ENCODE measurements around the gene GSG1L. TPM values are rescaled to one million over a fixed set of nuclear protein-coding genes. Genes with fewer than 3 reads are reported as not detected.

GSG1L gene
- total RNA-seq, 3 donors from 2014 or later = not detected

DNA sequence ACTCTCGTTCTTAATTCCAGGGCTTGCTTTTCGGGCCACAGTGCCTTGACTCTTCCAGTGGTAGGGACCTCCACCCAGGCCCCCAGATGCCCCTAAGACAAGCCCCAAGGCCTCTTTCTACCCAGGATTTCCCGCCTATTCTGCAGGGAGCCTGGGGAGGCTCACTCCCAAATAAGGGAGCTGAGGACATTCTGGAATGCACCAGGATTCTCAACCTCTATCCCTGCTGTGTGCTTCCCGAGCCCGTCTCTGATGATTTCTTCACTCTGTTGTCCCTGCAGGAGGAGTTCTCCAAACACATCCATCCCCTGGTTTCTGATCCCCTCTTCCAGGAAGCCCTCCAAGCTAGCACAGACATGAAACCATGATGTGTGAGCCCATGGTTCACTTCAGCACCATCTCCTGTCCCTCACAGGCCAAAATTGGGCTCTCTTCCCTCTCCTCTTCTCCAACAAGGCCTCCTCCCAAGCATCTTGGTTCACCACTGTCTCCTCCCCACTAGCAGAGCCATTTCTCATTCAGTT, 257.6 kb downstream of the GSG1L start:
- Histone ChIP-seq H3K4me3 (no peak overlapping the region), H3K36me3 (no peaks in the 10 kb centered on the region), H3K27me3 (peaks cover 0 to 22% of the 10 kb centered on the region in 2 donors), H3K27ac (no peak overlapping the region), H3K9me3 (peaks cover 0 to 9% of the 10 kb centered on the region in 2 donors), H3K4me1 (no peaks in the 10 kb centered on the region)
- intact Hi-C loops (cut with DNase I; ENCODE audit: low total_unique reads) = no loop called here
- TF ChIP-seq POLR2A (IDR thresholded peaks at IDR 0.05) (no peak), POLR2AphosphoS5 (IDR thresholded peaks at IDR 0.05) (no peak)
- TF ChIP-seq, protein P1, sequence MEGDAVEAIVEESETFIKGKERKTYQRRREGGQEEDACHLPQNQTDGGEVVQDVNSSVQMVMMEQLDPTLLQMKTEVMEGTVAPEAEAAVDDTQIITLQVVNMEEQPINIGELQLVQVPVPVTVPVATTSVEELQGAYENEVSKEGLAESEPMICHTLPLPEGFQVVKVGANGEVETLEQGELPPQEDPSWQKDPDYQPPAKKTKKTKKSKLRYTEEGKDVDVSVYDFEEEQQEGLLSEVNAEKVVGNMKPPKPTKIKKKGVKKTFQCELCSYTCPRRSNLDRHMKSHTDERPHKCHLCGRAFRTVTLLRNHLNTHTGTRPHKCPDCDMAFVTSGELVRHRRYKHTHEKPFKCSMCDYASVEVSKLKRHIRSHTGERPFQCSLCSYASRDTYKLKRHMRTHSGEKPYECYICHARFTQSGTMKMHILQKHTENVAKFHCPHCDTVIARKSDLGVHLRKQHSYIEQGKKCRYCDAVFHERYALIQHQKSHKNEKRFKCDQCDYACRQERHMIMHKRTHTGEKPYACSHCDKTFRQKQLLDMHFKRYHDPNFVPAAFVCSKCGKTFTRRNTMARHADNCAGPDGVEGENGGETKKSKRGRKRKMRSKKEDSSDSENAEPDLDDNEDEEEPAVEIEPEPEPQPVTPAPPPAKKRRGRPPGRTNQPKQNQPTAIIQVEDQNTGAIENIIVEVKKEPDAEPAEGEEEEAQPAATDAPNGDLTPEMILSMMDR (IDR thresholded peaks at IDR 0.05) = no peak
- no peak for DNase-seq (ENCODE audit: low spot score in 2 of 2)

- intact Hi-C loops (cut with DNase I; ENCODE audit: low total_unique reads) = no loop called here
- Histone ChIP-seq H3K4me3 (no peak overlapping the region), H3K27ac (no peak overlapping the region), H3K4me1 (no peaks in the 10 kb centered on the region), H3K9me3 (no peaks in the 10 kb centered on the region), H3K27me3 (peaks cover 0 to 26% of the 10 kb centered on the region in 2 donors), H3K36me3 (no peaks in the 10 kb centered on the region)
- DNase-seq (ENCODE audit: low spot score in 2 of 2) = no peak
- TF ChIP-seq, protein P1 (IDR thresholded peaks at IDR 0.05) = no peak
- TF ChIP-seq POLR2AphosphoS5 (IDR thresholded peaks at IDR 0.05) (no peak), POLR2A (IDR thresholded peaks at IDR 0.05) (no peak)
Measured at GRCh38 chr16:27803775-27804549, 259.6 kb downstream of the GSG1L start.

DNA sequence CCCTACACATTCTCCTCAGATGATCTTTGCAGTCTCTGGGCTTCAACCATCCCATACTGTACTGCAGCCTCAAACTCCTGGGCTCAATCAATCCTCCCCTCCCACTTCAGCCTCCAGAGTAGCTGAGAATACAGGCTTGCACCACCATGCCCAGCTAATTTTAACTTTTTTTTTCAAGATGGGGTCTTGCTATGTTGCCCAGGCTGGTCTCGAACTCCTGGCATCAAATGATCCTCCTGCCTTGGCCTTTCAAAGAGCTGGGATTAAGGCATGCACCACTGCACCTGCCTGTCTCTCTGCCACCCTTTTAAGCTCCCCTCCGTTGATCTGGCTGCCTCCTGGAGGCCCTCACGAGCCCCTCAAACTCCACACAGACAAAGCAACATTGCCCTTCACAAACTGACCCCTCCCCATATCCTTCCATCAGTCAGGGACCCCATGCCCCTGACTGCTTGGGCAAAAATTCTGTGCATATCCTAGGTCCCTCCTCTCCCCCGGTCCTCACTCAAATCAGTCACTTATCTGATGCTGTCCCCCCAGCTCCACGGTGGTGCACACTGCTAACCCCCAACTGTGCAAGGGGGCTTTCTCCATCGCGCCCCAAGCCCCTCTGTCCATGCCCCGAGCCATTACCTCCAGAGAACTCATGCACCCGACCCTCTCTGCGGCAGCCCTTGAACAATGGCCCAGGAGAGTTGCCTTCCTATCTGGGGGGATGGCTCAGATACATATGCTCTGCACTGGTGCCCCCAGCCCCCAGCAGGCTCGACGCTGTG, 260.7 kb downstream of the GSG1L start:
- H3K36me3 ChIP-seq = no peaks in the 10 kb centered on the region
- TF ChIP-seq, protein P1 (IDR thresholded peaks at IDR 0.05) = no peak
- TF ChIP-seq POLR2AphosphoS5 (IDR thresholded peaks at IDR 0.05) (no peak), POLR2A (IDR thresholded peaks at IDR 0.05) (no peak)
- intact Hi-C loops (cut with DNase I; ENCODE audit: low total_unique reads) = no loop called here
- no peak overlapping the region for H3K27ac ChIP-seq
- H3K9me3 ChIP-seq = no peaks in the 10 kb centered on the region
- H3K4me3 ChIP-seq = no peak overlapping the region
- H3K4me1 ChIP-seq = no peaks in the 10 kb centered on the region
- DNase-seq (ENCODE audit: low spot score in 2 of 2) = no peak
- peaks cover 0 to 26% of the 10 kb centered on the region in 2 donors for H3K27me3 ChIP-seq

DNA sequence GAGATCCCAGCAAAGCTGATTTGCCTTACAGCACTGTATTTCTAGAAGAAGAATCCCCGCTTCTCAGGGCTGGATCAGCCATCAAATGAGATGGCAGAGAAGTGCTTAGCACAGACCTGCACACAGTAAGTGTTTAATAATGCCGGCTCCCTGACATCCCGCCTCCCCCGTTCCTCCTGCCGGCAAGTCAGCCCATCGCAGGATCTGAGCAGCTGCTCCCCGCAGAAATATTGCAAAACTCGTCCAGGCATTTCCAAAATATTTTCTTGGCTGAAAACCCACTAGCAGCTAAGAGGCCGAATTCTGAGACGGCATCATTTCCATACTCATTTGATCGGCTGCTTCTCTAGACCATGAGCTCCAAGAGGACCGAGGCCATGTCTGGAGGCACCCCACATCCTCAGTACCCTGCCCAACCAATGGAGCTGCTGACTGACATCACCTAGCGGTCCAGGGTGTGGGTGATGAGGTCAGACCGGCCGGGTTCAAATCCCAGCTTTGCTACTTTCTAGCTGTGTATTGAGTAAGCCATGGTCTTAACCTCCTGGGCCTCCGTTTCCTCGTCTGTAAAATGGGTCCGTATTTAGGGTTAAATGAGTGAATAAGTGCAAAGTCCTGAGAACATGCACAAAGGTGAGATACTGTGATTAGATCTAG, 262.1 kb downstream of the GSG1L start:
- TF ChIP-seq POLR2AphosphoS5 (IDR thresholded peaks at IDR 0.05) (no peak), POLR2A (IDR thresholded peaks at IDR 0.05) (no peak)
- TF ChIP-seq, protein P1 (IDR thresholded peaks at IDR 0.05) = no peak
- Histone ChIP-seq H3K4me3 (no peak overlapping the region), H3K4me1 (no peaks in the 10 kb centered on the region), H3K9me3 (no peaks in the 10 kb centered on the region), H3K27ac (no peak overlapping the region), H3K27me3 (peaks cover 0 to 26% of the 10 kb centered on the region in 2 donors), H3K36me3 (no peaks in the 10 kb centered on the region)
- intact Hi-C loops (cut with DNase I; ENCODE audit: low total_unique reads) = no loop called here
- no peak for DNase-seq (ENCODE audit: low spot score in 2 of 2)
